H9 (cell line): Measurements from ENCODE around the gene ZNRF3. TPM values are rescaled to one million over a fixed set of nuclear protein-coding genes. Genes with fewer than 3 reads are reported as not detected.

Experiments
- DNase-seq: peaks from one replicate; pipeline ENCODE4 v3.0.0-alpha.2; 2017
- H2AFZ ChIP-seq: one replicate; pipeline ENCODE4 v1.6.1; 2013; ENCODE audit warnings: mild to moderate bottlenecking, low read length, control low read depth, moderate library complexity
- H2AK5ac ChIP-seq: 2 replicates; pipeline ENCODE4 v1.6.1; 2013; ENCODE audit warnings: low read length, control low read depth, mixed read lengths; ENCODE audit not compliant: insufficient read length
- H2BK120ac ChIP-seq: one replicate; pipeline ENCODE4 v1.6.1; 2013; ENCODE audit warnings: low read depth, mild to moderate bottlenecking, low read length, control low read depth, inconsistent platforms; ENCODE audit not compliant: poor library complexity, severe bottlenecking
- H2BK12ac ChIP-seq: 2 replicates; pipeline ENCODE4 v1.6.1; 2013; ENCODE audit warnings: low read length, control low read depth, mixed read lengths, low read depth; ENCODE audit not compliant: insufficient read length
- H2BK15ac ChIP-seq: 2 replicates; pipeline ENCODE4 v1.6.1; 2013; ENCODE audit warnings: low read depth, low read length, control low read depth
- H2BK20ac ChIP-seq: one replicate; pipeline ENCODE4 v1.6.1; 2013; ENCODE audit warnings: low read depth, mild to moderate bottlenecking, low read length, control low read depth, inconsistent platforms; ENCODE audit not compliant: poor library complexity, severe bottlenecking
- H2BK5ac ChIP-seq: 2 replicates; pipeline ENCODE4 v1.6.1; 2013; ENCODE audit warnings: low read length, control low read depth, mixed read lengths; ENCODE audit not compliant: insufficient read length
- H3K14ac ChIP-seq: 2 replicates; pipeline ENCODE4 v1.6.1; 2013; ENCODE audit warnings: low read length, control low read depth; ENCODE audit not compliant: insufficient read depth
- H3K18ac ChIP-seq: 2 replicates; pipeline ENCODE4 v1.6.1; 2013; ENCODE audit warnings: low read depth, mild to moderate bottlenecking, mixed read lengths, low read length, control low read depth; ENCODE audit not compliant: insufficient read length
- H3K23ac ChIP-seq: 2 replicates; pipeline ENCODE4 v1.6.1; 2013; ENCODE audit warnings: low read length, control low read depth, mixed read lengths, low read depth; ENCODE audit not compliant: insufficient read length
- H3K23me2 ChIP-seq: 2 replicates; pipeline ENCODE4 v1.6.1; 2013; ENCODE audit warnings: low read depth, mild to moderate bottlenecking, mixed read lengths, low read length, control low read depth; ENCODE audit not compliant: insufficient read length, poor library complexity, severe bottlenecking
- H3K27ac ChIP-seq: 2 replicates; pipeline ENCODE4 v1.5.1; 2013; ENCODE audit warnings: low read length, control low read depth, mixed read lengths, low read depth; ENCODE audit not compliant: insufficient read length
- H3K27me3 ChIP-seq: 2 replicates; pipeline ENCODE4 v1.6.1; 2013; ENCODE audit warnings: low read length, control low read depth, inconsistent platforms; ENCODE audit not compliant: insufficient read depth
- H3K4ac ChIP-seq: 2 replicates; pipeline ENCODE4 v1.6.1; 2013; ENCODE audit warnings: low read depth, mild to moderate bottlenecking, control low read depth, inconsistent platforms, low read length, moderate library complexity
- H3K4me1 ChIP-seq: 2 replicates; pipeline ENCODE4 v1.6.1; 2013; ENCODE audit warnings: low read length, control low read depth, inconsistent platforms; ENCODE audit not compliant: insufficient read depth
- H3K4me2 ChIP-seq: 2 replicates; pipeline ENCODE4 v1.6.1; 2013; ENCODE audit warnings: low read length, control low read depth, mixed read lengths; ENCODE audit not compliant: insufficient read length, insufficient read depth
- H3K56ac ChIP-seq: 2 replicates; pipeline ENCODE4 v1.6.1; 2013; ENCODE audit warnings: low read depth, mild to moderate bottlenecking, mixed read lengths, low read length, control low read depth; ENCODE audit not compliant: insufficient read length
- H3K79me1 ChIP-seq: 2 replicates; pipeline ENCODE4 v1.6.1; 2013; ENCODE audit warnings: low read depth, mild to moderate bottlenecking, moderate library complexity, low read length, control low read depth, inconsistent platforms; ENCODE audit not compliant: insufficient read depth, poor library complexity, severe bottlenecking
- H3K79me2 ChIP-seq: 2 replicates; pipeline ENCODE4 v1.6.1; 2013; ENCODE audit warnings: low read length, control low read depth, inconsistent platforms; ENCODE audit not compliant: insufficient read depth
- H3K9ac ChIP-seq: 2 replicates; pipeline ENCODE4 v1.6.1; 2013; ENCODE audit warnings: low read length, control low read depth, mixed read lengths; ENCODE audit not compliant: insufficient read length; ENCODE audit errors: extremely low read depth
- H3K9me3 ChIP-seq: one replicate; pipeline ENCODE4 v1.6.1; 2013; ENCODE audit warnings: low read depth, low read length, inconsistent platforms; ENCODE audit not compliant: control insufficient read depth
- H3T11ph ChIP-seq: one replicate; pipeline ENCODE4 v1.6.1; 2013; ENCODE audit warnings: mild to moderate bottlenecking, low read length, control low read depth, inconsistent platforms
- H4K20me1 ChIP-seq: one replicate; pipeline ENCODE4 v1.6.1; 2013; ENCODE audit not compliant: control insufficient read depth, insufficient read length, insufficient read depth
- H4K5ac ChIP-seq: 2 replicates; pipeline ENCODE4 v1.6.1; 2013; ENCODE audit warnings: low read depth, mild to moderate bottlenecking, mixed read lengths, low read length, control low read depth; ENCODE audit not compliant: insufficient read length
- H4K8ac ChIP-seq: replicated peaks from 2 replicates; pipeline ENCODE4 v1.6.1; 2013; ENCODE audit warnings: low read length, control low read depth, mixed read lengths, low read depth; ENCODE audit not compliant: insufficient read length
- H4K91ac ChIP-seq: 2 replicates; pipeline ENCODE4 v1.6.1; 2013; ENCODE audit warnings: low read depth, mild to moderate bottlenecking, moderate library complexity, mixed read lengths, low read length, control low read depth; ENCODE audit not compliant: insufficient read length
- H3K27ac Mint-ChIP-seq, 3 experiments: 2 replicates in 2 of 3; 3 replicates in 1 of 3; pipeline ENCODE4 v1.8.0; 2020 to 2021; ENCODE audit warnings: mixed read lengths in 3 of 3, mild to moderate bottlenecking in 1 of 3, moderate library complexity in 1 of 3
- H3K27me3 Mint-ChIP-seq: 2 replicates; pipeline ENCODE4 v1.8.0; 2021; ENCODE audit warnings: low read depth, mild to moderate bottlenecking, moderate library complexity, mixed read lengths
- H3K36me3 Mint-ChIP-seq, 3 experiments: 2 replicates in 2 of 3; 3 replicates in 1 of 3; pipeline ENCODE4 v1.8.0; 2020 to 2021; ENCODE audit warnings: low read depth in 3 of 3, mixed read lengths in 3 of 3; ENCODE audit not compliant: insufficient read depth in 1 of 3
- H3K4me1 Mint-ChIP-seq, 2 experiments: 2 replicates each; pipeline ENCODE4 v1.8.0; 2020; ENCODE audit warnings: mixed read lengths in 2 of 2
- H3K4me3 Mint-ChIP-seq, 2 experiments: 2 replicates in 1 of 2; 3 replicates in 1 of 2; pipeline ENCODE4 v1.8.0; 2020 to 2021; ENCODE audit warnings: mild to moderate bottlenecking in 2 of 2, mixed read lengths in 2 of 2, moderate library complexity in 1 of 2
- H3K9me3 Mint-ChIP-seq, 2 experiments: 2 replicates in 1 of 2; 3 replicates in 1 of 2; pipeline ENCODE4 v1.8.0; 2020; ENCODE audit warnings: mild to moderate bottlenecking in 2 of 2, mixed read lengths in 2 of 2, moderate library complexity in 1 of 2
- CTCF ChIP-seq: fragments of 200-600 bp; sonication (generic); conservative IDR thresholded peaks from 3 replicates; pipeline ENCODE4 v1.8.0; 2021; ENCODE audit warnings: antibody characterized with exemption, mild to moderate bottlenecking
- WGBS: extraction: QIAGEN DNeasy Blood & Tissue Kit; methylation state at CpG from one replicate; pipeline ENCODE4 v1.1.7; 2013; ENCODE audit warnings: missing lambda C conversion rate, low lambda C conversion rate, mixed read lengths; ENCODE audit not compliant: insufficient read length; ENCODE audit errors: extremely low coverage; 5-methylcytosine and 5-hydroxymethylcytosine counted together
- total RNA-seq: library from RNA; stranded (reverse); gene quantifications from 2 replicates; pipeline ENCODE4 v1.2.1, GENCODE V29; 2021

The ZNRF3 gene
- total RNA-seq, 1 experiment from 2014 or later = 20.6 TPM

GRCh38 chr22:28992565-28993356, 109.4 kb downstream of the ZNRF3 start:
- H4K5ac ChIP-seq = no peak overlapping the region
- no peak overlapping the region for H3K56ac ChIP-seq
- H3K18ac ChIP-seq = no peak overlapping the region
- no peak overlapping the region for H2AK5ac ChIP-seq
- Mint-ChIP-seq H3K36me3 (peaks cover 20 to 42% (median 37%) of the 10 kb centered on the region in 3 experiments; a peak in 6 of 7 replicates), H3K4me3 (no peak overlapping the region), H3K27ac (peak overlapping the region in 2 of 3 experiments; percentile 25 to 32; a peak in 3 of 7 replicates), H3K9me3 (no peaks in the 10 kb centered on the region), H3K27me3 (no peaks in the 10 kb centered on the region; the same call in 1 of the 2 replicates), H3K4me1 (peaks cover 50 to 63% of the 10 kb centered on the region in 2 experiments)
- H2BK15ac ChIP-seq = no peak overlapping the region
- H3K14ac ChIP-seq = no peak overlapping the region
- no peak overlapping the region for H3K27ac ChIP-seq
- H3T11ph ChIP-seq = no peak overlapping the region
- H3K9me3 ChIP-seq = no peaks in the 10 kb centered on the region
- no peak overlapping the region for H2BK20ac ChIP-seq
- H2BK5ac ChIP-seq = peak overlapping the region; percentile 34
- no peak overlapping the region for H3K4ac ChIP-seq
- WGBS = no CpG with 5 or more reads among the region's 4 CpGs
- H3K27me3 ChIP-seq = no peaks in the 10 kb centered on the region
- H4K20me1 ChIP-seq = no peaks in the 10 kb centered on the region
- H3K4me2 ChIP-seq = no peak overlapping the region
- peaks cover 12% of the 10 kb centered on the region for H3K4me1 ChIP-seq
- no peak overlapping the region for H2AFZ ChIP-seq
- H3K79me1 ChIP-seq = peaks cover 6% of the 10 kb centered on the region
- DNase-seq = no peak
- H3K9ac ChIP-seq = no peak overlapping the region
- no peaks in the 10 kb centered on the region for H3K79me2 ChIP-seq
- H3K23ac ChIP-seq = no peak overlapping the region
- H3K23me2 ChIP-seq = no peaks in the 10 kb centered on the region
- no peak overlapping the region for H2BK120ac ChIP-seq
- no peak overlapping the region for H4K8ac ChIP-seq
- H4K91ac ChIP-seq = no peak overlapping the region
- TF ChIP-seq CTCF = no peak
- H2BK12ac ChIP-seq = no peak overlapping the region
